H9 (cell line): ENCODE measurements around the gene SRGAP1. TPM values are rescaled to one million over a fixed set of nuclear protein-coding genes. Genes with fewer than 3 reads are reported as not detected.

Experiments
- DNase-seq: peaks from one replicate; pipeline ENCODE4 v3.0.0-alpha.2; 2017
- H2AFZ ChIP-seq: one replicate; pipeline ENCODE4 v1.6.1; 2013; ENCODE audit warnings: mild to moderate bottlenecking, low read length, control low read depth, moderate library complexity
- H2AK5ac ChIP-seq: 2 replicates; pipeline ENCODE4 v1.6.1; 2013; ENCODE audit warnings: low read length, control low read depth, mixed read lengths; ENCODE audit not compliant: insufficient read length
- H2BK120ac ChIP-seq: one replicate; pipeline ENCODE4 v1.6.1; 2013; ENCODE audit warnings: low read depth, mild to moderate bottlenecking, low read length, control low read depth, inconsistent platforms; ENCODE audit not compliant: poor library complexity, severe bottlenecking
- H2BK12ac ChIP-seq: 2 replicates; pipeline ENCODE4 v1.6.1; 2013; ENCODE audit warnings: low read length, control low read depth, mixed read lengths, low read depth; ENCODE audit not compliant: insufficient read length
- H2BK15ac ChIP-seq: 2 replicates; pipeline ENCODE4 v1.6.1; 2013; ENCODE audit warnings: low read depth, low read length, control low read depth
- H2BK20ac ChIP-seq: one replicate; pipeline ENCODE4 v1.6.1; 2013; ENCODE audit warnings: low read depth, mild to moderate bottlenecking, low read length, control low read depth, inconsistent platforms; ENCODE audit not compliant: poor library complexity, severe bottlenecking
- H2BK5ac ChIP-seq: 2 replicates; pipeline ENCODE4 v1.6.1; 2013; ENCODE audit warnings: low read length, control low read depth, mixed read lengths; ENCODE audit not compliant: insufficient read length
- H3K14ac ChIP-seq: 2 replicates; pipeline ENCODE4 v1.6.1; 2013; ENCODE audit warnings: low read length, control low read depth; ENCODE audit not compliant: insufficient read depth
- H3K18ac ChIP-seq: 2 replicates; pipeline ENCODE4 v1.6.1; 2013; ENCODE audit warnings: low read depth, mild to moderate bottlenecking, mixed read lengths, low read length, control low read depth; ENCODE audit not compliant: insufficient read length
- H3K23ac ChIP-seq: 2 replicates; pipeline ENCODE4 v1.6.1; 2013; ENCODE audit warnings: low read length, control low read depth, mixed read lengths, low read depth; ENCODE audit not compliant: insufficient read length
- H3K23me2 ChIP-seq: 2 replicates; pipeline ENCODE4 v1.6.1; 2013; ENCODE audit warnings: low read depth, mild to moderate bottlenecking, mixed read lengths, low read length, control low read depth; ENCODE audit not compliant: insufficient read length, poor library complexity, severe bottlenecking
- H3K27ac ChIP-seq: 2 replicates; pipeline ENCODE4 v1.5.1; 2013; ENCODE audit warnings: low read length, control low read depth, mixed read lengths, low read depth; ENCODE audit not compliant: insufficient read length
- H3K27me3 ChIP-seq: 2 replicates; pipeline ENCODE4 v1.6.1; 2013; ENCODE audit warnings: low read length, control low read depth, inconsistent platforms; ENCODE audit not compliant: insufficient read depth
- H3K4ac ChIP-seq: 2 replicates; pipeline ENCODE4 v1.6.1; 2013; ENCODE audit warnings: low read depth, mild to moderate bottlenecking, control low read depth, inconsistent platforms, low read length, moderate library complexity
- H3K4me1 ChIP-seq: 2 replicates; pipeline ENCODE4 v1.6.1; 2013; ENCODE audit warnings: low read length, control low read depth, inconsistent platforms; ENCODE audit not compliant: insufficient read depth
- H3K4me2 ChIP-seq: 2 replicates; pipeline ENCODE4 v1.6.1; 2013; ENCODE audit warnings: low read length, control low read depth, mixed read lengths; ENCODE audit not compliant: insufficient read length, insufficient read depth
- H3K56ac ChIP-seq: 2 replicates; pipeline ENCODE4 v1.6.1; 2013; ENCODE audit warnings: low read depth, mild to moderate bottlenecking, mixed read lengths, low read length, control low read depth; ENCODE audit not compliant: insufficient read length
- H3K79me1 ChIP-seq: 2 replicates; pipeline ENCODE4 v1.6.1; 2013; ENCODE audit warnings: low read depth, mild to moderate bottlenecking, moderate library complexity, low read length, control low read depth, inconsistent platforms; ENCODE audit not compliant: insufficient read depth, poor library complexity, severe bottlenecking
- H3K79me2 ChIP-seq: 2 replicates; pipeline ENCODE4 v1.6.1; 2013; ENCODE audit warnings: low read length, control low read depth, inconsistent platforms; ENCODE audit not compliant: insufficient read depth
- H3K9ac ChIP-seq: 2 replicates; pipeline ENCODE4 v1.6.1; 2013; ENCODE audit warnings: low read length, control low read depth, mixed read lengths; ENCODE audit not compliant: insufficient read length; ENCODE audit errors: extremely low read depth
- H3K9me3 ChIP-seq: one replicate; pipeline ENCODE4 v1.6.1; 2013; ENCODE audit warnings: low read depth, low read length, inconsistent platforms; ENCODE audit not compliant: control insufficient read depth
- H3T11ph ChIP-seq: one replicate; pipeline ENCODE4 v1.6.1; 2013; ENCODE audit warnings: mild to moderate bottlenecking, low read length, control low read depth, inconsistent platforms
- H4K20me1 ChIP-seq: one replicate; pipeline ENCODE4 v1.6.1; 2013; ENCODE audit not compliant: control insufficient read depth, insufficient read length, insufficient read depth
- H4K5ac ChIP-seq: 2 replicates; pipeline ENCODE4 v1.6.1; 2013; ENCODE audit warnings: low read depth, mild to moderate bottlenecking, mixed read lengths, low read length, control low read depth; ENCODE audit not compliant: insufficient read length
- H4K8ac ChIP-seq: replicated peaks from 2 replicates; pipeline ENCODE4 v1.6.1; 2013; ENCODE audit warnings: low read length, control low read depth, mixed read lengths, low read depth; ENCODE audit not compliant: insufficient read length
- H4K91ac ChIP-seq: 2 replicates; pipeline ENCODE4 v1.6.1; 2013; ENCODE audit warnings: low read depth, mild to moderate bottlenecking, moderate library complexity, mixed read lengths, low read length, control low read depth; ENCODE audit not compliant: insufficient read length
- H3K27ac Mint-ChIP-seq, 3 experiments: 2 replicates in 2 of 3; 3 replicates in 1 of 3; pipeline ENCODE4 v1.8.0; 2020 to 2021; ENCODE audit warnings: mixed read lengths in 3 of 3, mild to moderate bottlenecking in 1 of 3, moderate library complexity in 1 of 3
- H3K27me3 Mint-ChIP-seq: 2 replicates; pipeline ENCODE4 v1.8.0; 2021; ENCODE audit warnings: low read depth, mild to moderate bottlenecking, moderate library complexity, mixed read lengths
- H3K36me3 Mint-ChIP-seq, 3 experiments: 2 replicates in 2 of 3; 3 replicates in 1 of 3; pipeline ENCODE4 v1.8.0; 2020 to 2021; ENCODE audit warnings: low read depth in 3 of 3, mixed read lengths in 3 of 3; ENCODE audit not compliant: insufficient read depth in 1 of 3
- H3K4me1 Mint-ChIP-seq, 2 experiments: 2 replicates each; pipeline ENCODE4 v1.8.0; 2020; ENCODE audit warnings: mixed read lengths in 2 of 2
- H3K4me3 Mint-ChIP-seq, 2 experiments: 2 replicates in 1 of 2; 3 replicates in 1 of 2; pipeline ENCODE4 v1.8.0; 2020 to 2021; ENCODE audit warnings: mild to moderate bottlenecking in 2 of 2, mixed read lengths in 2 of 2, moderate library complexity in 1 of 2
- H3K9me3 Mint-ChIP-seq, 2 experiments: 2 replicates in 1 of 2; 3 replicates in 1 of 2; pipeline ENCODE4 v1.8.0; 2020; ENCODE audit warnings: mild to moderate bottlenecking in 2 of 2, mixed read lengths in 2 of 2, moderate library complexity in 1 of 2
- WGBS: extraction: QIAGEN DNeasy Blood & Tissue Kit; methylation state at CpG from one replicate; pipeline ENCODE4 v1.1.7; 2013; ENCODE audit warnings: missing lambda C conversion rate, low lambda C conversion rate, mixed read lengths; ENCODE audit not compliant: insufficient read length; ENCODE audit errors: extremely low coverage; 5-methylcytosine and 5-hydroxymethylcytosine counted together
- total RNA-seq: library from RNA; stranded (reverse); gene quantifications from 2 replicates; pipeline ENCODE4 v1.2.1, GENCODE V29; 2021
- TF ChIP-seq, protein P1 (sequence below): fragments of 200-600 bp; sonication (generic); conservative IDR thresholded peaks from 3 replicates; pipeline ENCODE4 v1.8.0; 2021; ENCODE audit warnings: antibody characterized with exemption, mild to moderate bottlenecking

The SRGAP1 gene
- total RNA-seq, 1 experiment from 2014 or later = 4.8 TPM

- no peak overlapping the region for H2BK5ac ChIP-seq
- Mint-ChIP-seq H3K27me3 (no peaks in the 10 kb centered on the region), H3K36me3 (peaks cover 0 to 2% (median 0%) of the 10 kb centered on the region in 3 experiments; a peak in 2 of 7 replicates), H3K4me1 (peaks cover 26 to 27% of the 10 kb centered on the region in 2 experiments), H3K4me3 (no peak overlapping the region), H3K9me3 (peaks cover 1 to 6% of the 10 kb centered on the region in 2 experiments; a peak in 3 of 5 replicates), H3K27ac (no peak overlapping the region)
- H3K56ac ChIP-seq = no peak overlapping the region
- no peaks in the 10 kb centered on the region for H3K79me1 ChIP-seq
- no peak overlapping the region for H4K8ac ChIP-seq
- H2BK12ac ChIP-seq = no peak overlapping the region
- H4K5ac ChIP-seq = no peak overlapping the region
- no peak overlapping the region for H2BK120ac ChIP-seq
- H2BK15ac ChIP-seq = no peak overlapping the region
- H3K9me3 ChIP-seq = no peaks in the 10 kb centered on the region
- H3T11ph ChIP-seq = no peak overlapping the region
- H3K4me1 ChIP-seq = no peaks in the 10 kb centered on the region; the same call in 1 of the 2 replicates
- H3K9ac ChIP-seq = no peak overlapping the region
- H4K91ac ChIP-seq = no peak overlapping the region
- DNase-seq = no peak
- no peaks in the 10 kb centered on the region for H3K27me3 ChIP-seq
- no peak overlapping the region for H3K18ac ChIP-seq
- no peak overlapping the region for H2BK20ac ChIP-seq
- H3K4ac ChIP-seq = no peak overlapping the region
- no peak overlapping the region for H3K4me2 ChIP-seq
- no peak overlapping the region for H2AFZ ChIP-seq
- no peaks in the 10 kb centered on the region for H3K79me2 ChIP-seq
- no peaks in the 10 kb centered on the region for H3K23me2 ChIP-seq
- TF ChIP-seq, protein P1, sequence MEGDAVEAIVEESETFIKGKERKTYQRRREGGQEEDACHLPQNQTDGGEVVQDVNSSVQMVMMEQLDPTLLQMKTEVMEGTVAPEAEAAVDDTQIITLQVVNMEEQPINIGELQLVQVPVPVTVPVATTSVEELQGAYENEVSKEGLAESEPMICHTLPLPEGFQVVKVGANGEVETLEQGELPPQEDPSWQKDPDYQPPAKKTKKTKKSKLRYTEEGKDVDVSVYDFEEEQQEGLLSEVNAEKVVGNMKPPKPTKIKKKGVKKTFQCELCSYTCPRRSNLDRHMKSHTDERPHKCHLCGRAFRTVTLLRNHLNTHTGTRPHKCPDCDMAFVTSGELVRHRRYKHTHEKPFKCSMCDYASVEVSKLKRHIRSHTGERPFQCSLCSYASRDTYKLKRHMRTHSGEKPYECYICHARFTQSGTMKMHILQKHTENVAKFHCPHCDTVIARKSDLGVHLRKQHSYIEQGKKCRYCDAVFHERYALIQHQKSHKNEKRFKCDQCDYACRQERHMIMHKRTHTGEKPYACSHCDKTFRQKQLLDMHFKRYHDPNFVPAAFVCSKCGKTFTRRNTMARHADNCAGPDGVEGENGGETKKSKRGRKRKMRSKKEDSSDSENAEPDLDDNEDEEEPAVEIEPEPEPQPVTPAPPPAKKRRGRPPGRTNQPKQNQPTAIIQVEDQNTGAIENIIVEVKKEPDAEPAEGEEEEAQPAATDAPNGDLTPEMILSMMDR = no peak
- H2AK5ac ChIP-seq = no peak overlapping the region
- no peak overlapping the region for H3K14ac ChIP-seq
- WGBS = no CpG with 5 or more reads among the region's 3 CpGs
- no peak overlapping the region for H3K23ac ChIP-seq
- H3K27ac ChIP-seq = no peak overlapping the region
- no peaks in the 10 kb centered on the region for H4K20me1 ChIP-seq
Measured at GRCh38 chr12:64170730-64171129, 326.2 kb downstream of the SRGAP1 start.
